ENCODE data around the gene TMEM175. TPM values are rescaled to one million over a fixed set of nuclear protein-coding genes. Genes with fewer than 3 reads are reported as not detected.

Gene TMEM175
- total RNA-seq, 1 donor from 2014 or later: 24.5 TPM

DNA sequence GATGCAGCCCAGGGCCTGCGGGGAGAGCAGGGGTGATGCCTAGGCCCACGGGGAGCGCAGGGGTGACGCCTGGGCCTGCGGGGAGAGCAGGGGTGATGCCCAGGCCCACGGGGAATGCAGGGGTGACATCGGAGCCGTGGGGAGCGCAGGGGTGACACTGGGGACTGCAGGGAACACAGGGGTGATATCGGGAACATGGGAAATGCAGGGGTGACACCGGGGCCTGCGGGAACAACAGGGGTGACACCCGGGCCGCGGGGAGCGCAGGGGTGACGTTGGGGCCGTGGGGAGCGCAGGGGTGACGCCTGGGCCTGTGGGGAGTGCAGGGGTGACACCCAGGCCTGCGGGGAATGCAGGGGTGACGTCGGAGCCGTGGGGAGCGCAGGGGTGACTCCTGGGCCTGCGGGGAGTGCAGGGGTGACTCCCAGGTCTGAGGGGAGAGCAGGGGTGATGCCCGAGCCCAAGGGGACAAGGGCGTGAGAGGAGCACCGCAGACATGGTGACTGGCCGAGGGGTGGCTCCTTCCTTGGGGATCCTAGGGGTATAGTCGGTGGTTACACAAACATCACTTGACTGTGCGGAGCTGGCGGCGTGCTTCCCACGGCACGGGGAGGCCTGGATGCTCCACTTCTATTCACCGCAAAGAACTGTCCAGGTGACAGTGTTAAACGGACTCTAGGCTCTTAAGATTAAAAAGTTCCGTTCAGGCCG is 38.1 kb upstream of the TMEM175 start:
- H3K9me3 Mint-ChIP-seq: no peaks in the 10 kb centered on the region
- TF ChIP-seq, protein P1, sequence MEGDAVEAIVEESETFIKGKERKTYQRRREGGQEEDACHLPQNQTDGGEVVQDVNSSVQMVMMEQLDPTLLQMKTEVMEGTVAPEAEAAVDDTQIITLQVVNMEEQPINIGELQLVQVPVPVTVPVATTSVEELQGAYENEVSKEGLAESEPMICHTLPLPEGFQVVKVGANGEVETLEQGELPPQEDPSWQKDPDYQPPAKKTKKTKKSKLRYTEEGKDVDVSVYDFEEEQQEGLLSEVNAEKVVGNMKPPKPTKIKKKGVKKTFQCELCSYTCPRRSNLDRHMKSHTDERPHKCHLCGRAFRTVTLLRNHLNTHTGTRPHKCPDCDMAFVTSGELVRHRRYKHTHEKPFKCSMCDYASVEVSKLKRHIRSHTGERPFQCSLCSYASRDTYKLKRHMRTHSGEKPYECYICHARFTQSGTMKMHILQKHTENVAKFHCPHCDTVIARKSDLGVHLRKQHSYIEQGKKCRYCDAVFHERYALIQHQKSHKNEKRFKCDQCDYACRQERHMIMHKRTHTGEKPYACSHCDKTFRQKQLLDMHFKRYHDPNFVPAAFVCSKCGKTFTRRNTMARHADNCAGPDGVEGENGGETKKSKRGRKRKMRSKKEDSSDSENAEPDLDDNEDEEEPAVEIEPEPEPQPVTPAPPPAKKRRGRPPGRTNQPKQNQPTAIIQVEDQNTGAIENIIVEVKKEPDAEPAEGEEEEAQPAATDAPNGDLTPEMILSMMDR (IDR thresholded peaks at IDR 0.05): no peak
- H3K27ac Mint-ChIP-seq: no peak overlapping the region
- H3K4me1 Mint-ChIP-seq: no peaks in the 10 kb centered on the region
- H3K36me3 Mint-ChIP-seq (ENCODE audit: low read depth): peaks cover 66% of the 10 kb centered on the region
- intact Hi-C loops (cut with micrococcal nuclease): no loop called here
- no peak overlapping the region for H3K4me3 Mint-ChIP-seq
- ATAC-seq (ENCODE audit: low read depth) (no peak), DNase-seq (no peak)
- POLR2A ChIA-PET: no interaction called here
- CTCF ChIA-PET: no interaction called here
- no peaks in the 10 kb centered on the region for H3K27me3 Mint-ChIP-seq

GRCh38 chr4:895596-895995 is 36.7 kb upstream of the TMEM175 start:
- intact Hi-C loops (cut with micrococcal nuclease): no loop called here
- Mint-ChIP-seq H3K27ac (no peak overlapping the region), H3K4me3 (no peak overlapping the region), H3K36me3 (ENCODE audit: low read depth) (peaks cover 70% of the 10 kb centered on the region), H3K27me3 (no peaks in the 10 kb centered on the region), H3K9me3 (no peaks in the 10 kb centered on the region), H3K4me1 (no peaks in the 10 kb centered on the region)
- DNase-seq (no peak), ATAC-seq (ENCODE audit: low read depth) (no peak)
- POLR2A ChIA-PET: no interaction called here
- CTCF ChIA-PET: interaction anchor here (1.1 kb wide), 1 partner anchor 91 kb away, joined by 3 read pairs; the partner anchor contains the start of gene IDUA
- TF ChIP-seq, protein P1 (IDR thresholded peaks at IDR 0.05): no peak

- TF ChIP-seq, protein P1 (IDR thresholded peaks at IDR 0.05): no peak
- H3K27ac Mint-ChIP-seq: no peak overlapping the region
- H3K4me1 Mint-ChIP-seq: no peaks in the 10 kb centered on the region
- H3K9me3 Mint-ChIP-seq: no peaks in the 10 kb centered on the region
- intact Hi-C loops (cut with micrococcal nuclease): loop anchor here (1.0 kb wide), 1 partner anchor 91 kb away; the partner anchor contains the start of gene IDUA
- ATAC-seq (ENCODE audit: low read depth) (no peak), DNase-seq (no peak)
- CTCF ChIA-PET: interaction anchor here (1.0 to 1.1 kb wide), 2 partner anchors 91 kb away, joined by 3 to 4 read pairs; partner anchors contain the start of gene IDUA
- POLR2A ChIA-PET: no interaction called here
- H3K27me3 Mint-ChIP-seq: no peaks in the 10 kb centered on the region
- H3K4me3 Mint-ChIP-seq: no peak overlapping the region
- peaks cover 71% of the 10 kb centered on the region for H3K36me3 Mint-ChIP-seq (ENCODE audit: low read depth)
These were observed 36.0 kb upstream of the TMEM175 start for GRCh38 chr4:896216-896615.

DNA sequence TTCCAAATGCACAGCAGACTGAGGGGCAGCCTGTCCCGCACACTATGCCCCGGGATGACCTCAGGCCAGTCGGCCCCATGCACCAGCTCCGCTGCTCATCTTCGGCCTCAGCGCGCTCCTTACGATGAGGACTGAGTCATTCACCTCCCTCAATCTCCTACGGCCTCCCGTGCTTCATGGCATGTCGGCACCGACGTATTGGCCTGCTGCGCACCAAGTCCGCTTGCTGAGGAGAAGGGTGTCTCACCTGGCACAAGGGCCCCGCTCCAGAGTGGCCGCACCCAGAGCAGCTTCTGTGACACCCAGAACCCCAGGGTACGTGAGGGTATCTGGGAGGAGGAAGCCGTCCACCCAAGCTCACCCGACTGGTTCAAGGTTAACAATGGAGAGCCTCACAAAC is 35.6 kb upstream of the TMEM175 start:
- POLR2A ChIA-PET: no interaction called here
- ATAC-seq (ENCODE audit: low read depth): no peak
- no peak overlapping the region for H3K27ac Mint-ChIP-seq

DNA sequence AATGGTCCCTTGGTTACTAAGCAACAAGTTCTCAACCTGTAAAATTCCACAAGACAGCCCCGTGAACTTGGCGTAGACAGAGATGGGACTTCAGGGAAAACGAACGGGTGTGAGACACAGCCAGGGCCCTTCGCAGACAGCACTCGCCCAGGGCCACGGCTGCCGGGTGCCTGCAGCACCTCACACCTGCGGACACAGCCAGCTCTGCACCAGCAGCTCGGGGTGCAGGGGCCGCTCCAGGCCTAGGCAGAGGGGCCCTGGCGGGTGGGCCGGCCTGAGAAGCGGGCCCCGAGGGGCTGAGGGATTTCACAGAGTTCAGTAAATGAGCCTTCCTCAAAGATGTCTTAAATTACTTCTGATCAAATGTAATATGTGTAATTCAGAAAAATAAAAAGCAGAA is 34.1 kb upstream of the TMEM175 start:
- H3K36me3 Mint-ChIP-seq (ENCODE audit: low read depth): peaks cover 75% of the 10 kb centered on the region
- no peaks in the 10 kb centered on the region for H3K4me1 Mint-ChIP-seq
- TF ChIP-seq, protein P1 (IDR thresholded peaks at IDR 0.05): no peak
- ATAC-seq (ENCODE audit: low read depth): no peak
- no peaks in the 10 kb centered on the region for H3K9me3 Mint-ChIP-seq
- H3K27ac Mint-ChIP-seq: no peak overlapping the region
- DNase-seq: no peak
- intact Hi-C loops (cut with micrococcal nuclease): no loop called here
- H3K4me3 Mint-ChIP-seq: no peak overlapping the region
- H3K27me3 Mint-ChIP-seq: no peaks in the 10 kb centered on the region
- POLR2A ChIA-PET: no interaction called here
- CTCF ChIA-PET: no interaction called here

More for the DNA sequence above, 35.6 kb upstream of the TMEM175 start:
- Mint-ChIP-seq H3K4me3 (no peak overlapping the region), H3K36me3 (ENCODE audit: low read depth) (peaks cover 69% of the 10 kb centered on the region), H3K27me3 (no peaks in the 10 kb centered on the region), H3K9me3 (no peaks in the 10 kb centered on the region), H3K4me1 (no peaks in the 10 kb centered on the region)
- TF ChIP-seq, protein P1 (IDR thresholded peaks at IDR 0.05): no peak
- intact Hi-C loops (cut with micrococcal nuclease): loop anchor here (1.0 kb wide), 1 partner anchor 91 kb away; the partner anchor contains the start of gene IDUA
- DNase-seq: no peak
- CTCF ChIA-PET: interaction anchor here (1.0 kb wide), 1 partner anchor 91 kb away, joined by 4 read pairs; no protein-coding TSS in a partner anchor

Measured in activated B cell treated with CpG ODN at 0.5 μM for 24 hours (primary cell).